DOHH2 (cell line): ENCODE data around the gene CBY1.

ENCODE experiments used
- H3F3A ChIP-seq: fragments of 200-600 bp; sonication (generic), shearing (Covaris generic); 2 replicates; pipeline ENCODE4 v1.6.0; 2016; ENCODE audit warnings: antibody characterized with exemption, mild to moderate bottlenecking; ENCODE audit not compliant: control insufficient read depth, insufficient read depth
- H3K27ac ChIP-seq: fragments of 200-600 bp; sonication (generic); 2 replicates; pipeline ENCODE4 v1.5.1; 2014; ENCODE audit warnings: low read depth, mild to moderate bottlenecking, low read length, moderate library complexity
- H3K27me3 ChIP-seq: fragments of 200-600 bp; sonication (generic); 2 replicates; pipeline ENCODE4 v1.6.1; 2014; ENCODE audit warnings: mild to moderate bottlenecking, low read length, mixed read lengths; ENCODE audit not compliant: control insufficient read depth
- H3K36me3 ChIP-seq: fragments of 200-600 bp; sonication (generic); 2 replicates; pipeline ENCODE4 v1.6.1; 2014; ENCODE audit warnings: mild to moderate bottlenecking, low read length, moderate library complexity, mixed read lengths; ENCODE audit not compliant: control insufficient read depth
- H3K4me1 ChIP-seq: fragments of 200-600 bp; sonication (generic); 2 replicates; pipeline ENCODE4 v1.6.1; 2014; ENCODE audit warnings: mild to moderate bottlenecking, low read length, mixed read lengths; ENCODE audit not compliant: control insufficient read depth
- H3K4me2 ChIP-seq: fragments of 200-600 bp; sonication (generic); 2 replicates; pipeline ENCODE4 v1.6.0; 2014; ENCODE audit warnings: mild to moderate bottlenecking, low read length, moderate library complexity
- H3K4me3 ChIP-seq: fragments of 200-600 bp; sonication (generic); 2 replicates; pipeline ENCODE4 v1.5.1; 2014; ENCODE audit warnings: mild to moderate bottlenecking, low read length, mixed read lengths
- H3K79me2 ChIP-seq: fragments of 200-600 bp; sonication (generic); 2 replicates; pipeline ENCODE4 v1.6.1; 2014; ENCODE audit warnings: mild to moderate bottlenecking, low read length, mixed read lengths; ENCODE audit not compliant: control insufficient read depth
- H3K9me2 ChIP-seq: fragments of 200-600 bp; sonication (generic); replicated peaks from 2 replicates; pipeline ENCODE4 v1.6.1; 2014; ENCODE audit warnings: mild to moderate bottlenecking, low read length, mixed read lengths; ENCODE audit not compliant: control insufficient read depth
- H3K9me3 ChIP-seq: fragments of 200-600 bp; sonication (generic); 2 replicates; pipeline ENCODE4 v1.6.1; 2014; ENCODE audit warnings: antibody characterized with exemption, low read length, mixed read lengths; ENCODE audit not compliant: control insufficient read depth, insufficient read depth
- H4K20me1 ChIP-seq: fragments of 200-600 bp; sonication (generic); 2 replicates; pipeline ENCODE4 v1.6.0; 2014; ENCODE audit warnings: low read depth, mild to moderate bottlenecking, antibody characterized with exemption, low read length, moderate library complexity; ENCODE audit not compliant: control insufficient read depth, insufficient read depth
- EZH2phosphoT487 ChIP-seq: fragments of 200-600 bp; sonication (generic); IDR thresholded peaks from 2 replicates; pipeline ENCODE4 v1.6.1; 2017; ENCODE audit warnings: borderline replicate concordance, mild to moderate bottlenecking, antibody characterized with exemption, low read length, moderate library complexity, mixed read lengths
- TF ChIP-seq, protein P1 (sequence below): fragments of 200-600 bp; sonication (generic); IDR thresholded peaks from one replicate; pipeline ENCODE4 v1.5.1; 2014; ENCODE audit warnings: antibody characterized with exemption, mild to moderate bottlenecking, low read depth, low read length; ENCODE audit not compliant: poor library complexity, severe bottlenecking

The CBY1 gene

DNA sequence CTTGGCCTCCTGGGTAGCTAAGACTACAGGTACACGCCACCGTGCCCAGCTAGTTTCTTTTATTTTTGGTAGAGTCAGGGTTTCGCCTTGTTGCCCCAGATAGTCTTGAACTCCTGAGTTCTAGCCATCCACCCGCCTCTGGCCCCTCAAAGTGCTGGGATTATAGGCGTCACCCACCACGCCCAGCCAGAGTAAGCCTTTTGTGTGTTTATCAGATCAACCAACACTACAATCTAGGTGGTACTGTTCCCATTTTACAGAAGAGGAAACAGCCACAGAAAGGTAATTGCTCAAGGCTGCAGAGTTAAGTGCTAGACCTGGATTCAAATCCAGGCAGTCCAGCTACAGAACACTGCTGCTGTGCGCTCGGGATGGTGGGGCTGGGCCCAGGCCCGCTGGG lies 28.5 kb downstream of the CBY1 start:
- peaks cover 5% of the 10 kb centered on the region; the same call in 1 of the 2 replicates for H4K20me1 ChIP-seq

DNA sequence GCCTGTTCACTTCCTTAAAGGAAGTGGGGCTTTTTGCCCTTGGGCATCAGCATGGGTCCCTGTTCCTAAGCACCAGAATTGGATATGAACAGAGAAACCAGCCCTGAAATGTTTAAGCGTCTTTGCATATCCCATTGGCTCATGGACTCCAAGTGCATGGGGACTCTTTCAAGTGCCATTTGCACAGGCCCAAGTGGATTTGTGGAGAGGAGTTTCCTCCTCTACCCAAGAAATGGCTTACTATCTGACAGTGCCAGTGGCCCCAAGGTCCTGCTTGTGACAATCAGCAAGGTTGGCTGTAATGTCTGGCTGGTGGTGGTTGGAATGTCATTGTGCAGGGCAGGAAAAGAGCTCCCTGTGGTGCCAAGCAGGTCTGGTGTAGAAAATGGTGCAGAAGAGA lies 29.3 kb downstream of the CBY1 start:
- Histone ChIP-seq H3K4me1 (peaks cover 14% of the 10 kb centered on the region), H3K9me3 (no peaks in the 10 kb centered on the region), H3K36me3 (peaks cover 72% of the 10 kb centered on the region), H3K79me2 (peaks cover 29% of the 10 kb centered on the region), H3F3A (peaks cover 18% of the 10 kb centered on the region), H3K27ac (no peak overlapping the region), H3K9me2 (no peaks in the 10 kb centered on the region), H4K20me1 (peaks cover 5% of the 10 kb centered on the region; the same call in 1 of the 2 replicates), H3K27me3 (no peaks in the 10 kb centered on the region), H3K4me2 (no peak overlapping the region), H3K4me3 (no peak overlapping the region)
- TF ChIP-seq, protein P1, sequence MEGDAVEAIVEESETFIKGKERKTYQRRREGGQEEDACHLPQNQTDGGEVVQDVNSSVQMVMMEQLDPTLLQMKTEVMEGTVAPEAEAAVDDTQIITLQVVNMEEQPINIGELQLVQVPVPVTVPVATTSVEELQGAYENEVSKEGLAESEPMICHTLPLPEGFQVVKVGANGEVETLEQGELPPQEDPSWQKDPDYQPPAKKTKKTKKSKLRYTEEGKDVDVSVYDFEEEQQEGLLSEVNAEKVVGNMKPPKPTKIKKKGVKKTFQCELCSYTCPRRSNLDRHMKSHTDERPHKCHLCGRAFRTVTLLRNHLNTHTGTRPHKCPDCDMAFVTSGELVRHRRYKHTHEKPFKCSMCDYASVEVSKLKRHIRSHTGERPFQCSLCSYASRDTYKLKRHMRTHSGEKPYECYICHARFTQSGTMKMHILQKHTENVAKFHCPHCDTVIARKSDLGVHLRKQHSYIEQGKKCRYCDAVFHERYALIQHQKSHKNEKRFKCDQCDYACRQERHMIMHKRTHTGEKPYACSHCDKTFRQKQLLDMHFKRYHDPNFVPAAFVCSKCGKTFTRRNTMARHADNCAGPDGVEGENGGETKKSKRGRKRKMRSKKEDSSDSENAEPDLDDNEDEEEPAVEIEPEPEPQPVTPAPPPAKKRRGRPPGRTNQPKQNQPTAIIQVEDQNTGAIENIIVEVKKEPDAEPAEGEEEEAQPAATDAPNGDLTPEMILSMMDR: no peak
- TF ChIP-seq EZH2phosphoT487: no peak

More for the DNA sequence above, 28.5 kb downstream of the CBY1 start:
- H3K4me3 ChIP-seq: no peak overlapping the region
- H3K4me1 ChIP-seq: peaks cover 14% of the 10 kb centered on the region
- no peaks in the 10 kb centered on the region for H3K27me3 ChIP-seq
- peaks cover 70% of the 10 kb centered on the region for H3K36me3 ChIP-seq
- no peaks in the 10 kb centered on the region for H3K9me2 ChIP-seq
- no peaks in the 10 kb centered on the region for H3K9me3 ChIP-seq
- H3F3A ChIP-seq: peaks cover 18% of the 10 kb centered on the region
- H3K4me2 ChIP-seq: no peak overlapping the region
- TF ChIP-seq EZH2phosphoT487: no peak
- TF ChIP-seq, protein P1: no peak
- H3K27ac ChIP-seq: no peak overlapping the region
- H3K79me2 ChIP-seq: peaks cover 28% of the 10 kb centered on the region

DNA sequence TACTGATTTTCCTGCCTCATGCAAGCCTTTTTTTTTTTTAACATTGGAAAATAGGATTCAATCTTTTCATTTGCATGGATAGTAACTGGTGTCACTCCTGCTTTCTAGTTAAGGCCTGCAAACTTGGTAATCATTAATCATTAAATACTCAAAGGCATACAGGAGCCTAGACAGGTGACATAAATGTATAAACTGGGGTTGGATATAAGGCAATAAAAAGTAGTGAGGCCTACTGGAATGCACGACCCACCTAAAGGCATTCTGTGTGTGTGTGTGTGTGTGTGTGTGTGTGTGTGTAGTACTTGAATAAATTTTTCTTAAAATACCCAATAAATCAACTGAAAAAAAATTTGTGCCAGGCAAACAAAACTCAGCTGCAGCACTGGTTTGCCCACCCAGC lies 33.2 kb downstream of the CBY1 start:
- H3K9me3 ChIP-seq: no peaks in the 10 kb centered on the region
- no peak overlapping the region for H3K4me3 ChIP-seq
- no peak for TF ChIP-seq EZH2phosphoT487
- TF ChIP-seq, protein P1: no peak
- H3F3A ChIP-seq: peaks cover 9% of the 10 kb centered on the region
- no peak overlapping the region for H3K4me2 ChIP-seq
- H3K79me2 ChIP-seq: peaks cover 37% of the 10 kb centered on the region
- peaks cover 10% of the 10 kb centered on the region for H3K4me1 ChIP-seq
- H4K20me1 ChIP-seq: peaks cover 7% of the 10 kb centered on the region; the same call in 1 of the 2 replicates
- no peak overlapping the region for H3K27ac ChIP-seq
- H3K27me3 ChIP-seq: no peaks in the 10 kb centered on the region
- peaks cover 78% of the 10 kb centered on the region for H3K36me3 ChIP-seq
- H3K9me2 ChIP-seq: no peaks in the 10 kb centered on the region
